Lung (tissue), 12 donors: ENCODE data around the gene GLIPR1L1. TPM values are rescaled to one million over a fixed set of nuclear protein-coding genes. Genes with fewer than 3 reads are reported as not detected.
A peak's percentile ranks its signal among the peaks of the same experiment; 100 is the strongest.

Experiments
- ATAC-seq: fragments of 200-7000 bp; cut with Tn5 transposase; one replicate; pipeline ENCODE4 v1.9.1; 2020; ENCODE audit warnings: moderate number of reproducible peaks; ENCODE audit not compliant: insufficient read depth, low FRiP score
- DNase-seq, 3 donors: peaks; one replicate each; pipeline ENCODE4 v3.0.0-alpha.2; 2013 to 2017
- H3K27ac ChIP-seq, 2 donors: one replicate each; pipeline ENCODE4 v1.5.1; 2013; ENCODE audit warnings: mild to moderate bottlenecking in 2 of 2, moderate library complexity in 2 of 2, control low read depth in 1 of 2, inconsistent platforms in 1 of 2, low read depth in 1 of 2, low read length in 1 of 2
- H3K27me3 ChIP-seq, 3 donors: one replicate each; pipeline ENCODE4 v1.5.1; 2013; ENCODE audit warnings: low read length in 2 of 3; ENCODE audit not compliant: control insufficient read depth in 3 of 3, insufficient read depth in 3 of 3
- H3K36me3 ChIP-seq, 4 donors: one replicate each; pipeline ENCODE4 v1.5.1; 2013; ENCODE audit warnings: low read length in 4 of 4, mild to moderate bottlenecking in 1 of 4, moderate library complexity in 1 of 4; ENCODE audit not compliant: control insufficient read depth in 4 of 4, insufficient read depth in 4 of 4
- H3K4me1 ChIP-seq, 5 donors: one replicate each; pipeline ENCODE4 v1.5.1; 2013; ENCODE audit warnings: low read length in 5 of 5, mild to moderate bottlenecking in 2 of 5, moderate library complexity in 1 of 5; ENCODE audit not compliant: control insufficient read depth in 5 of 5, insufficient read depth in 5 of 5
- H3K4me3 ChIP-seq: one replicate; pipeline ENCODE4 v1.5.1; 2013; ENCODE audit warnings: mild to moderate bottlenecking, control low read depth, moderate library complexity
- H3K9ac ChIP-seq, 2 donors: one replicate each; pipeline ENCODE4 v1.5.1; 2013; ENCODE audit warnings: low read length in 2 of 2, control low read depth in 1 of 2; ENCODE audit not compliant: insufficient read depth in 1 of 2
- H3K9me3 ChIP-seq, 4 donors: one replicate each; pipeline ENCODE4 v1.5.1; 2013; ENCODE audit warnings: low read length in 3 of 4, mild to moderate bottlenecking in 1 of 4, moderate library complexity in 1 of 4; ENCODE audit not compliant: control insufficient read depth in 4 of 4, insufficient read depth in 3 of 4
- WGBS, 2 donors: extraction: QIAGEN DNeasy Blood & Tissue Kit; methylation state at CpG; one replicate each; pipeline ENCODE4 v1.1.7; 2013; 5-methylcytosine and 5-hydroxymethylcytosine counted together
- polyA plus RNA-seq, 2 donors: library from polyadenylated mRNA; stranded (reverse); fragments of 200-250 nt; gene quantifications; one replicate each; pipeline ENCODE4 v1.2.1, GENCODE V29; 2013
- total RNA-seq, 2 donors: library from RNA; depleted of rRNA in 1 of 2; stranded (reverse); fragments of >200 nt in 1 of 2; gene quantifications; one replicate each; pipeline ENCODE4 v1.2.1, GENCODE V29; 2014 to 2021
- TF ChIP-seq, protein P1 (sequence below): IDR thresholded peaks from 2 replicates; pipeline ENCODE4 v1.5.1; 2012; ENCODE audit warnings: mild to moderate bottlenecking; ENCODE audit errors: control extremely low read depth, extremely low read depth
- donor health status: control.
- donor health status: control.
- donor health status: Bipolar disorder and iron deficiency.
- donor health status: healthy.
- donor health status: DM: yes; HTN: yes; CAD: no.

The GLIPR1L1 gene
- total and polyA plus RNA-seq, 4 donors = not detected

GRCh38 chr12:75378354-75378753 lies 43.9 kb downstream of the GLIPR1L1 start:
- Histone ChIP-seq H3K4me1 (no peaks in the 10 kb centered on the region), H3K9me3 (no peaks in the 10 kb centered on the region), H3K9ac (no peak overlapping the region), H3K36me3 (no peaks in the 10 kb centered on the region), H3K27ac (no peak overlapping the region), H3K27me3 (no peaks in the 10 kb centered on the region), H3K4me3 (no peak overlapping the region)
- DNase-seq (peak in 1 of 3 donors; percentile 15), ATAC-seq (no peak)
- WGBS, 2 donors = 72 to 86% methylated on average over 1 of the region's 1 CpG
- TF ChIP-seq, protein P1, sequence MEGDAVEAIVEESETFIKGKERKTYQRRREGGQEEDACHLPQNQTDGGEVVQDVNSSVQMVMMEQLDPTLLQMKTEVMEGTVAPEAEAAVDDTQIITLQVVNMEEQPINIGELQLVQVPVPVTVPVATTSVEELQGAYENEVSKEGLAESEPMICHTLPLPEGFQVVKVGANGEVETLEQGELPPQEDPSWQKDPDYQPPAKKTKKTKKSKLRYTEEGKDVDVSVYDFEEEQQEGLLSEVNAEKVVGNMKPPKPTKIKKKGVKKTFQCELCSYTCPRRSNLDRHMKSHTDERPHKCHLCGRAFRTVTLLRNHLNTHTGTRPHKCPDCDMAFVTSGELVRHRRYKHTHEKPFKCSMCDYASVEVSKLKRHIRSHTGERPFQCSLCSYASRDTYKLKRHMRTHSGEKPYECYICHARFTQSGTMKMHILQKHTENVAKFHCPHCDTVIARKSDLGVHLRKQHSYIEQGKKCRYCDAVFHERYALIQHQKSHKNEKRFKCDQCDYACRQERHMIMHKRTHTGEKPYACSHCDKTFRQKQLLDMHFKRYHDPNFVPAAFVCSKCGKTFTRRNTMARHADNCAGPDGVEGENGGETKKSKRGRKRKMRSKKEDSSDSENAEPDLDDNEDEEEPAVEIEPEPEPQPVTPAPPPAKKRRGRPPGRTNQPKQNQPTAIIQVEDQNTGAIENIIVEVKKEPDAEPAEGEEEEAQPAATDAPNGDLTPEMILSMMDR = no peak

DNA sequence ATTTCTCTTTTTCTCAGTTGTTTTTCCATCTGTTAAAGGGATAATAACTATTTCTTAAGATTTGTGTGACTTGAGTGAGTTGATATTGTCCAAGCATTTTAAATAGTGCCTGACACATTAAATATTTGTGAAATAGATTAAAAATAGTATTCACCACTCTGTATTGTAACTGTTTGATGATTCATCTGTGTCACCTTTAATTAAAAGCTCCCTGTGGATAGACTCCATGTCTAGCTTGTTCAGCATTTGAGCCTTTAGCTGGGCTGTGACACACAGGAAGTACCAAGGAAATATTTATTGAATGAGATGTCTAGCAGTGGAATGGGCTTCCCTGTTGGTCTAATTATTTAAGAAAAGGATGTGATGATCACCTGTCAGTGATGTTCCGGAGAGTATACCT lies 54.6 kb downstream of the GLIPR1L1 start:
- Histone ChIP-seq H3K9ac (no peak overlapping the region), H3K4me1 (peaks cover 0 to 13% (median 0%) of the 10 kb centered on the region in 5 donors), H3K27me3 (no peaks in the 10 kb centered on the region), H3K36me3 (no peaks in the 10 kb centered on the region), H3K9me3 (no peaks in the 10 kb centered on the region), H3K27ac (peak overlapping the region in 1 of 2 donors; percentile 60), H3K4me3 (no peak overlapping the region)
- no peak for ATAC-seq
- TF ChIP-seq, protein P1 = no peak
- peak in 1 of 3 donors; percentile 5 for DNase-seq
- 68 to 82% methylated on average over 1 of the region's 1 CpG for WGBS, 2 donors

DNA sequence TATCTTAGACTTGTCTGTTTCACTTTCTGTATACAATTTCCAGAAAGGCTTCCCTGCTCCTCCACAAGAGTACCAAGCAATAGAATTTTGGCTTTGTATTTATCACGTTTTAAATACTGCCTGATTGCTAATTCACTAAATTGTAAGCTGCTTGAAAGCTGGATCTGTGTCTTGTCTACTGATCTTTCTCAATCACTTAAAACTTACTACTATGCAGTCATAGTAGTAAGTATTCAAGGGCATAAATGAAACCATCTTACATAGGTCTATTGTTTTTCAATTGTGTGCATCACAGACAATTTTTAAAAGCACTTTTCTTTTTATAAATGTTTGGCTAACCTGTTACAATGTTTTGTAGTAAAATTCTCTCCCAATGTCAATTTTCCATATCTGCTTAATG lies 55.2 kb downstream of the GLIPR1L1 start:
- TF ChIP-seq, protein P1 = no peak
- no peak overlapping the region for H3K9ac ChIP-seq
- no peaks in the 10 kb centered on the region for H3K36me3 ChIP-seq
- DNase-seq (peak in 2 of 3 donors; percentile 7 to 31), ATAC-seq (no peak)
- H3K4me3 ChIP-seq = no peak overlapping the region
- H3K4me1 ChIP-seq = peaks cover 0 to 13% (median 0%) of the 10 kb centered on the region in 5 donors
- WGBS, 2 donors = 23 to 35% methylated on average over 1 of the region's 1 CpG
- H3K9me3 ChIP-seq = no peaks in the 10 kb centered on the region
- H3K27ac ChIP-seq = peak overlapping the region in 1 of 2 donors; percentile 60
- no peaks in the 10 kb centered on the region for H3K27me3 ChIP-seq
